K562 (cell line): ENCODE results near the gene GABRB3. TPM values are rescaled to one million over a fixed set of nuclear protein-coding genes. Genes with fewer than 3 reads are reported as not detected.

ENCODE experiments used
- ATAC-seq: fragments of 200-7000 bp; cut with Tn5 transposase; 3 replicates; pipeline ENCODE4 v1.9.1; 2020; ENCODE audit warnings: moderate library complexity
- BruUV-seq: library from RNA; stranded (reverse); fragments of 400-500 nt; replicated peaks from 2 replicates; lab custom pipeline; 2021; lab: Mats Ljungman, UMichigan
- CTCF ChIA-PET: fragments of 300-600 bp; formaldehyde crosslinking; extraction: SDS; loops from one replicate; lab custom pipeline; 2021; ENCODE audit warnings: low intra/inter-chr PET ratio; lab: Yijun Ruan, JAX
- POLR2A ChIA-PET: fragments of 300-600, 350-650 bp; sonication (Branson Sonifier 250); formaldehyde crosslinking; extraction: SDS; loops from one replicate; lab custom pipeline; 2021; ENCODE audit warnings: antibody characterized with exemption, inconsistent platforms; lab: Yijun Ruan, JAX
- DNase-seq, 4 experiments: peaks; one replicate each; pipeline versions ENCODE4 v3.0.0 to v3.0.0-alpha.2; 2011 to 2018; ENCODE audit warnings: low spot score in 3 of 4, mixed read lengths in 3 of 4; ENCODE audit errors: extremely low read depth in 1 of 4
- FAIRE-seq: peaks from 2 replicates; lab custom pipeline; 2011; peaks lifted over from hg19 to GRCh38; lab: Jason Lieb, UNC
- H2AFZ ChIP-seq: 2 replicates; pipeline ENCODE4 v1.6.0; 2011; ENCODE audit warnings: low read depth, low read length, control low read depth, inconsistent platforms
- H3K27ac ChIP-seq: fragments of 200-600 bp; 3 replicates; pipeline ENCODE4 v1.8.0; 2011; ENCODE audit warnings: low read depth, mild to moderate bottlenecking, control low read depth, inconsistent platforms, low read length, moderate library complexity, mixed read lengths; ENCODE audit errors: extremely low read depth
- H3K27me3 ChIP-seq, 2 experiments: fragments of 300-600 bp in 1 of 2; 2 replicates in 1 of 2; 3 replicates in 1 of 2; pipeline versions ENCODE4 v1.6.0 to v1.8.0; 2011; ENCODE audit warnings: inconsistent platforms in 2 of 2, low read length in 2 of 2, mild to moderate bottlenecking in 1 of 2, mixed read lengths in 1 of 2, moderate library complexity in 1 of 2; ENCODE audit not compliant: control insufficient read depth in 2 of 2, insufficient read depth in 2 of 2
- H3K36me3 ChIP-seq: fragments of 300-600 bp; 3 replicates; pipeline ENCODE4 v1.8.0; 2011; ENCODE audit warnings: mild to moderate bottlenecking, low read length, inconsistent platforms; ENCODE audit not compliant: control insufficient read depth, insufficient read depth
- H3K4me1 ChIP-seq, 2 experiments: fragments of 200-600 bp in 1 of 2; replicated peaks in 1 of 2; 2 replicates in 1 of 2; 3 replicates in 1 of 2; pipeline versions ENCODE4 v1.5.1 to v1.8.0; 2011; ENCODE audit warnings: inconsistent platforms in 2 of 2, low read length in 2 of 2, mild to moderate bottlenecking in 1 of 2, mixed read lengths in 1 of 2, moderate library complexity in 1 of 2; ENCODE audit not compliant: control insufficient read depth in 2 of 2, insufficient read depth in 2 of 2
- H3K4me2 ChIP-seq: 2 replicates; pipeline ENCODE4 v1.6.1; 2011; ENCODE audit warnings: low read length, control low read depth, inconsistent platforms, mixed read lengths; ENCODE audit not compliant: insufficient read depth
- H3K4me3 ChIP-seq: fragments of 200-600 bp; sonication (generic), shearing (Covaris generic); 2 replicates; pipeline ENCODE4 v1.5.1; 2016; ENCODE audit warnings: control low read depth, inconsistent platforms
- H3K79me2 ChIP-seq: fragments of 200-600 bp; 3 replicates; pipeline ENCODE4 v1.8.0; 2011; ENCODE audit warnings: low read length, inconsistent platforms; ENCODE audit not compliant: control insufficient read depth, insufficient read depth
- H3K9ac ChIP-seq, 2 experiments: 2 replicates each; pipeline versions ENCODE4 v1.6.0 to v1.6.1; 2011; ENCODE audit warnings: low read depth in 2 of 2, low read length in 2 of 2, control low read depth in 1 of 2, inconsistent platforms in 1 of 2, mild to moderate bottlenecking in 1 of 2, mixed read lengths in 1 of 2; ENCODE audit not compliant: insufficient read depth in 1 of 2
- H3K9me1 ChIP-seq: one replicate; pipeline ENCODE4 v1.6.0; 2011; ENCODE audit warnings: inconsistent platforms, mild to moderate bottlenecking, low read length, moderate library complexity; ENCODE audit not compliant: control insufficient read depth, insufficient read depth
- H3K9me3 ChIP-seq: replicated peaks from 2 replicates; pipeline ENCODE4 v1.5.1; 2011; ENCODE audit warnings: low read depth, low read length, inconsistent platforms; ENCODE audit not compliant: control insufficient read depth, insufficient read depth
- H4K20me1 ChIP-seq: replicated peaks from 2 replicates; pipeline ENCODE4 v1.6.1; 2011; ENCODE audit warnings: low read length, inconsistent platforms, mixed read lengths; ENCODE audit not compliant: control insufficient read depth, insufficient read depth
- CEBPB ChIP-seq: fragments of 450-650 bp; IDR thresholded peaks from 2 replicates; pipeline ENCODE4 v1.6.1; 2016; ENCODE audit warnings: missing genetic modification characterization, missing compliant biosample characterization
- GTF2A2 ChIP-seq: IDR thresholded peaks from 2 replicates; pipeline ENCODE4 v1.6.1; 2016; ENCODE audit warnings: mild to moderate bottlenecking, missing genetic modification characterization, missing compliant biosample characterization
- SRSF7 ChIP-seq: fragments of 200-400 bp; formaldehyde crosslinking; optimal IDR thresholded peaks from 2 replicates; pipeline ENCODE3; 2017; ENCODE audit warnings: mild to moderate bottlenecking, low read depth, low read length
- TOE1 ChIP-seq, 2 experiments: fragments of 450-650 bp in 1 of 2; sonication (generic) in 1 of 2; formaldehyde crosslinking in 1 of 2; IDR thresholded peaks; 2 replicates each; pipeline versions ENCODE4 v1.7.1 to v1.8.0; 2016 to 2022; ENCODE audit warnings: borderline replicate concordance in 2 of 2, mild to moderate bottlenecking in 2 of 2, antibody characterized with exemption in 1 of 2, inconsistent platforms in 1 of 2, low read depth in 1 of 2, missing genetic modification reagents in 1 of 2, moderate library complexity in 1 of 2
- ZBTB34 ChIP-seq: fragments of 250-450 bp; sonication (Bioruptor Pico); IDR thresholded peaks from 2 replicates; pipeline ENCODE4 v1.8.0; 2021; ENCODE audit warnings: mild to moderate bottlenecking, moderate library complexity
- WGBS: fragments of 100-300 bp; shearing (Covaris generic); methylation state at CpG from one replicate; pipeline ENCODE4 v1.1.6; 2016; ENCODE audit warnings: low coverage, mixed read lengths; ENCODE audit not compliant: insufficient coverage; ENCODE audit errors: missing lambda C conversion rate; 5-methylcytosine and 5-hydroxymethylcytosine counted together
- in situ Hi-C: fragments of 300-500 bp; cut with MboI; formaldehyde crosslinking; loops from 4 replicates; pipeline ENCODE4 v1.15.0; 2018; ENCODE audit warnings: inconsistent platforms, mixed read lengths
- intact Hi-C: fragments of 100-400 bp; cut with micrococcal nuclease; formaldehyde crosslinking; loops from 2 replicates; pipeline ENCODE4 v1.14.2; 2022
- polyA plus RNA-seq, 8 experiments: library from polyadenylated mRNA; depleted of rRNA in 4 of 8; stranded (reverse) in 5 of 8; unstranded in 3 of 8; fragments of >200 nt; fragmentation: Nextera tagmentation in 2 of 8; fragmentation: Illumina TruSeq in 1 of 8; extraction: Ambion mirVana in 2 of 8; extraction: Trizol in 1 of 8; gene quantifications; 2 replicates each; pipeline versions ENCODE4 v1.2.1 to v1.2.3, GENCODE V29; 2011 to 2014; ENCODE audit warnings: inconsistent platforms in 1 of 8, missing spikeins in 1 of 8
- total RNA-seq, 7 experiments: library from RNA; depleted of rRNA in 6 of 7; stranded (reverse); fragments of >200 nt in 6 of 7; fragmentation: Illumina TruSeq in 2 of 7; extraction: Trizol in 2 of 7; gene quantifications; 2 replicates each; pipeline versions ENCODE4 v1.2.1 to v1.2.3, GENCODE V29; 2011 to 2021; ENCODE audit warnings: low replicate concordance in 1 of 7
- TF ChIP-seq, protein P1 (sequence below): fragments of 250-450 bp; sonication (Bioruptor Pico); IDR thresholded peaks from 2 replicates; pipeline ENCODE4 v1.4.0; 2020

The GABRB3 gene
- total and polyA plus RNA-seq, 9 of the 15 experiments (the other 6 are each of a cell fraction or from before 2014, with no cell fraction given): 0.09 to 1.4 (median 0.49) TPM

DNA sequence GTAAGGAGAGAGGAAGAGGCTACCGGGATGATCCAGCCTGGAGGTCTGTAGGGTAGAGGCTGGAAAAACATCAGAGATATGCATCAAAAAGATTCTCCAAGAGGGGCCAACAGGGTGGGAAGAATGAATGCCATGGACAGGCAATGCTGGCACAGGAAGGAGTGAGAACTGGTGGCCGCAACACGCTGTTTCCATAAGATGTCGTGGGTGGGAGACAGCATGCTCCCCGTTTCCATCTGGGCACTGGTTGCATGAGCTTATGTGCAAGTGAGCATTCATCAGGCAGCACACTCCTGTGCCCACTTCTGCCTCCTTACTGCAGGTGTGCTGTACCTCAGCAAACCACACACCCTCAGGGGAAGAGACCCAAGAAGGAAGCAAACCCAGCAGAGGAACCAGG, 59.4 kb downstream of the GABRB3 start (continued):
- TF ChIP-seq GTF2A2 (tag): no peak

DNA sequence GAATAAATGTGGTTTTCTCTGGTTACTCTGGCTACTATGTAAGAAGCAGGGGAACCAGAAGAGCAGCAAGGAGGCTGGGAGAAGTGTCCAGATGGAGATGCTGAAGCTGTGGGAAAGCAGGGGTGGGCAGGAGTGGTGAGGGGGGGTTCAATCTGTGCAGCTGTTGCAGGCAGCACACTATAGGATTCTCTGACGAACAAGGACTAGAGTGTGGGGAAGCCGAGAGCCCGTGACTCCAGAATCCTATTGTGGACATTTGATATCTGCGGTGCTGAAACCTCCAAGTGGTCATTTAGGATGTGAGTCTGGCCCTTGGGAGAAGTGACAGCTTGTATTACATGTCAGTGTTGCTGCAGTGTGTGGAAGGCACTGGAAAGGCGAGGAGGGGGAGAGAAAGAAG, 60.5 kb downstream of the GABRB3 start:
- no peak for DNase-seq
- Histone ChIP-seq H3K27ac (no peak overlapping the region), H2AFZ (no peak overlapping the region), H4K20me1 (no peaks in the 10 kb centered on the region), H3K79me2 (no peaks in the 10 kb centered on the region), H3K4me1 (no peaks in the 10 kb centered on the region), H3K9me3 (no peaks in the 10 kb centered on the region), H3K27me3 (peaks cover 0 to 5% of the 10 kb centered on the region in 2 experiments; a peak in 2 of 5 replicates), H3K9me1 (no peaks in the 10 kb centered on the region), H3K4me3 (no peak overlapping the region), H3K36me3 (no peaks in the 10 kb centered on the region), H3K4me2 (no peak overlapping the region), H3K9ac (no peak overlapping the region)
- intact Hi-C loops: no loop called here
- no peak for TF ChIP-seq ZBTB34
- ChIA-PET POLR2A (no interaction called here), CTCF (no interaction called here)
- no peak for FAIRE-seq
- in situ Hi-C loops: no loop called here
- BruUV-seq: no TSS peak
- no peak for ATAC-seq
- WGBS: 4% methylated on average over 5 of the region's 5 CpGs

DNA sequence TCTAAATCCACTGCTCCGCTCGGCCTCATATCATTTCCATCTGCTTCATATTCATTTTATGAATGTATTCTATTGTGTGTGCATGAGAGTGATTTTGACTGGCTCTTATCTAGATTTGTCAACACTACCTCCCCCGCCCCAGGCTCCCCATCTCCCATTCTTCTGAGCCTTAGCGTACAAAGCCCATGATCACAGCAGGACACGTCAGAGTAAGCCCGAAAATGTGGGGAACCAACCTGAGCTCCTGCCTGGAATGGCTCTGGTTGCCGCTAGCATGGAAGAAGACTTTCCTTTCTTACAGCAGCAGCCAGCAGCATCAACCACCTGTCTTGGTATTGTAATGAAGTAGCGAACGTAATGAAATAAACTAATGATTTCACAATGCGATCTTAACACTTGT, 61.4 kb downstream of the GABRB3 start:
- CTCF ChIA-PET: no interaction called here
- Histone ChIP-seq H3K9me1 (no peaks in the 10 kb centered on the region), H3K9me3 (no peaks in the 10 kb centered on the region), H2AFZ (no peak overlapping the region), H3K79me2 (no peaks in the 10 kb centered on the region), H3K9ac (no peak overlapping the region), H3K4me2 (no peak overlapping the region), H3K27ac (no peak overlapping the region), H3K36me3 (no peaks in the 10 kb centered on the region), H3K4me1 (no peaks in the 10 kb centered on the region), H3K4me3 (no peak overlapping the region), H3K27me3 (peaks cover 0 to 5% of the 10 kb centered on the region in 2 experiments; a peak in 2 of 5 replicates), H4K20me1 (no peaks in the 10 kb centered on the region)
- FAIRE-seq (no peak), ATAC-seq (no peak), DNase-seq (no peak)
- intact Hi-C loops (no loop called here), in situ Hi-C loops (no loop called here)
- WGBS: 0% methylated on average over 10 of the region's 10 CpGs
- POLR2A ChIA-PET: no interaction called here
- BruUV-seq: no TSS peak
- TF ChIP-seq, protein P1, sequence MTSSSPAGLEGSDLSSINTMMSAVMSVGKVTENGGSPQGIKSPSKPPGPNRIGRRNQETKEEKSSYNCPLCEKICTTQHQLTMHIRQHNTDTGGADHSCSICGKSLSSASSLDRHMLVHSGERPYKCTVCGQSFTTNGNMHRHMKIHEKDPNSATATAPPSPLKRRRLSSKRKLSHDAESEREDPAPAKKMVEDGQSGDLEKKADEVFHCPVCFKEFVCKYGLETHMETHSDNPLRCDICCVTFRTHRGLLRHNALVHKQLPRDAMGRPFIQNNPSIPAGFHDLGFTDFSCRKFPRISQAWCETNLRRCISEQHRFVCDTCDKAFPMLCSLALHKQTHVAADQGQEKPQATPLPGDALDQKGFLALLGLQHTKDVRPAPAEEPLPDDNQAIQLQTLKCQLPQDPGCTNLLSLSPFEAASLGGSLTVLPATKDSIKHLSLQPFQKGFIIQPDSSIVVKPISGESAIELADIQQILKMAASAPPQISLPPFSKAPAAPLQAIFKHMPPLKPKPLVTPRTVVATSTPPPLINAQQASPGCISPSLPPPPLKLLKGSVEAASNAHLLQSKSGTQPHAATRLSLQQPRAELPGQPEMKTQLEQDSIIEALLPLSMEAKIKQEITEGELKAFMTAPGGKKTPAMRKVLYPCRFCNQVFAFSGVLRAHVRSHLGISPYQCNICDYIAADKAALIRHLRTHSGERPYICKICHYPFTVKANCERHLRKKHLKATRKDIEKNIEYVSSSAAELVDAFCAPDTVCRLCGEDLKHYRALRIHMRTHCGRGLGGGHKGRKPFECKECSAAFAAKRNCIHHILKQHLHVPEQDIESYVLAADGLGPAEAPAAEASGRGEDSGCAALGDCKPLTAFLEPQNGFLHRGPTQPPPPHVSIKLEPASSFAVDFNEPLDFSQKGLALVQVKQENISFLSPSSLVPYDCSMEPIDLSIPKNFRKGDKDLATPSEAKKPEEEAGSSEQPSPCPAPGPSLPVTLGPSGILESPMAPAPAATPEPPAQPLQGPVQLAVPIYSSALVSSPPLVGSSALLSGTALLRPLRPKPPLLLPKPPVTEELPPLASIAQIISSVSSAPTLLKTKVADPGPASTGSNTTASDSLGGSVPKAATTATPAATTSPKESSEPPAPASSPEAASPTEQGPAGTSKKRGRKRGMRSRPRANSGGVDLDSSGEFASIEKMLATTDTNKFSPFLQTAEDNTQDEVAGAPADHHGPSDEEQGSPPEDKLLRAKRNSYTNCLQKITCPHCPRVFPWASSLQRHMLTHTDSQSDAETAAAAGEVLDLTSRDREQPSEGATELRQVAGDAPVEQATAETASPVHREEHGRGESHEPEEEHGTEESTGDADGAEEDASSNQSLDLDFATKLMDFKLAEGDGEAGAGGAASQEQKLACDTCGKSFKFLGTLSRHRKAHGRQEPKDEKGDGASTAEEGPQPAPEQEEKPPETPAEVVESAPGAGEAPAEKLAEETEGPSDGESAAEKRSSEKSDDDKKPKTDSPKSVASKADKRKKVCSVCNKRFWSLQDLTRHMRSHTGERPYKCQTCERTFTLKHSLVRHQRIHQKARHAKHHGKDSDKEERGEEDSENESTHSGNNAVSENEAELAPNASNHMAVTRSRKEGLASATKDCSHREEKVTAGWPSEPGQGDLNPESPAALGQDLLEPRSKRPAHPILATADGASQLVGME (CRISPR knock-in tag): no peak
- TF ChIP-seq SRSF7: no peak
- no peak for TF ChIP-seq TOE1 (IDR thresholded peaks at IDR 0.05; ENCODE audit: borderline replicate concordance)
- no peak for TF ChIP-seq TOE1 (CRISPR knock-in tag; IDR thresholded peaks at IDR 0.05; ENCODE audit: borderline replicate concordance, low read depth)
- TF ChIP-seq CEBPB (tag): no peak
